HepG2 (cell line): ENCODE measurements around the gene PLSCR1. TPM values are rescaled to one million over a fixed set of nuclear protein-coding genes. Genes with fewer than 3 reads are reported as not detected.
A peak's percentile ranks its signal among the peaks of the same experiment; 100 is the strongest.

Source experiments
- ARID4A ChIP-seq: sonication (generic); formaldehyde crosslinking; IDR thresholded peaks from 2 replicates; pipeline ENCODE4 v1.5.0; 2020; ENCODE audit warnings: mild to moderate bottlenecking, missing genetic modification reagents, borderline replicate concordance
- ATAD3A ChIP-seq: sonication (generic); formaldehyde crosslinking; IDR thresholded peaks from 2 replicates; pipeline ENCODE4 v1.4.0; 2020; ENCODE audit warnings: missing genetic modification reagents
- DMAP1 ChIP-seq: IDR thresholded peaks from 2 replicates; pipeline ENCODE4 v1.6.1; 2016
- HNF4A ChIP-seq: sonication (generic); formaldehyde crosslinking; IDR thresholded peaks from 2 replicates; pipeline ENCODE4 v1.4.0; 2020; ENCODE audit warnings: missing genetic modification reagents
- HNRNPUL1 ChIP-seq: fragments of 200-400 bp; formaldehyde crosslinking; IDR thresholded peaks from 2 replicates; pipeline ENCODE4 v1.6.1; 2017; ENCODE audit warnings: low read depth, mild to moderate bottlenecking, low read length, moderate library complexity
- KAT8 ChIP-seq: IDR thresholded peaks from 2 replicates; pipeline ENCODE4 v1.6.1; 2016; ENCODE audit warnings: missing genetic modification reagents, missing compliant biosample characterization
- MEIS2 ChIP-seq: sonication (generic); formaldehyde crosslinking; IDR thresholded peaks from 2 replicates; pipeline ENCODE4 v1.9.0; 2021; ENCODE audit warnings: mild to moderate bottlenecking, missing genetic modification reagents
- PHF5A ChIP-seq: IDR thresholded peaks from one replicate; pipeline ENCODE4 v1.6.1; 2018; ENCODE audit warnings: low read depth, missing genetic modification reagents; ENCODE audit not compliant: unreplicated experiment
- SRSF4 ChIP-seq: fragments of 200-400 bp; formaldehyde crosslinking; IDR thresholded peaks from one replicate; pipeline ENCODE4 v1.6.1; 2018; ENCODE audit warnings: mild to moderate bottlenecking, low read depth, low read length, moderate library complexity; ENCODE audit not compliant: poor library complexity, severe bottlenecking
- ZNF34 ChIP-seq: sonication (generic); formaldehyde crosslinking; IDR thresholded peaks from 2 replicates; pipeline ENCODE4 v1.4.0; 2020; ENCODE audit warnings: mild to moderate bottlenecking, missing genetic modification reagents, borderline replicate concordance
- ZNF430 ChIP-seq: sonication (generic); formaldehyde crosslinking; IDR thresholded peaks from 2 replicates; pipeline ENCODE4 v1.9.0; 2021; ENCODE audit warnings: mild to moderate bottlenecking, missing genetic modification reagents
- ZNF703 ChIP-seq: sonication (generic); formaldehyde crosslinking; IDR thresholded peaks from 2 replicates; pipeline ENCODE4 v1.5.1; 2020; ENCODE audit warnings: missing genetic modification reagents, mild to moderate bottlenecking, moderate library complexity, borderline replicate concordance
- ZSCAN20 ChIP-seq: sonication (generic); formaldehyde crosslinking; IDR thresholded peaks from 2 replicates; pipeline ENCODE4 v1.4.0; 2020; ENCODE audit warnings: missing genetic modification reagents, mild to moderate bottlenecking, borderline replicate concordance
- polyA plus RNA-seq, 8 experiments: library from polyadenylated mRNA; depleted of rRNA in 3 of 8; stranded (reverse) in 7 of 8; unstranded in 1 of 8; fragments of >200 nt; fragmentation: Illumina TruSeq in 4 of 8; extraction: Trizol in 4 of 8; gene quantifications; 2 replicates each; pipeline versions ENCODE4 v1.2.1 to v1.2.3, GENCODE V29; 2011 to 2016; ENCODE audit warnings: low read depth in 4 of 8, missing spikeins in 1 of 8, mixed read lengths in 1 of 8; ENCODE audit not compliant: insufficient read depth in 1 of 8
- total RNA-seq, 5 experiments: library from RNA; depleted of rRNA; stranded (reverse); fragments of >200 nt; fragmentation: Illumina TruSeq; extraction: Trizol; gene quantifications; 2 replicates each; pipeline ENCODE4 v1.2.3, GENCODE V29; 2016; ENCODE audit warnings: low read depth in 1 of 5
- TF ChIP-seq, protein P1 (sequence below): sonication (generic); formaldehyde crosslinking; IDR thresholded peaks from 2 replicates; pipeline ENCODE4 v1.5.0; 2020; ENCODE audit warnings: mild to moderate bottlenecking, missing genetic modification reagents, borderline replicate concordance
- TF ChIP-seq, protein P2 (sequence below): sonication (generic); formaldehyde crosslinking; IDR thresholded peaks from 2 replicates; pipeline ENCODE4 v1.5.0; 2020; ENCODE audit warnings: missing genetic modification reagents

PLSCR1 gene
- total and polyA plus RNA-seq, 2 of the 13 experiments (the other 11 are each of a cell fraction or from before 2014, with no cell fraction given), result 33.8 to 34.1 TPM

GRCh38 chr3:146544002-146544928 is at the start of gene PLSCR1 (continued):
- TF ChIP-seq, protein P1, sequence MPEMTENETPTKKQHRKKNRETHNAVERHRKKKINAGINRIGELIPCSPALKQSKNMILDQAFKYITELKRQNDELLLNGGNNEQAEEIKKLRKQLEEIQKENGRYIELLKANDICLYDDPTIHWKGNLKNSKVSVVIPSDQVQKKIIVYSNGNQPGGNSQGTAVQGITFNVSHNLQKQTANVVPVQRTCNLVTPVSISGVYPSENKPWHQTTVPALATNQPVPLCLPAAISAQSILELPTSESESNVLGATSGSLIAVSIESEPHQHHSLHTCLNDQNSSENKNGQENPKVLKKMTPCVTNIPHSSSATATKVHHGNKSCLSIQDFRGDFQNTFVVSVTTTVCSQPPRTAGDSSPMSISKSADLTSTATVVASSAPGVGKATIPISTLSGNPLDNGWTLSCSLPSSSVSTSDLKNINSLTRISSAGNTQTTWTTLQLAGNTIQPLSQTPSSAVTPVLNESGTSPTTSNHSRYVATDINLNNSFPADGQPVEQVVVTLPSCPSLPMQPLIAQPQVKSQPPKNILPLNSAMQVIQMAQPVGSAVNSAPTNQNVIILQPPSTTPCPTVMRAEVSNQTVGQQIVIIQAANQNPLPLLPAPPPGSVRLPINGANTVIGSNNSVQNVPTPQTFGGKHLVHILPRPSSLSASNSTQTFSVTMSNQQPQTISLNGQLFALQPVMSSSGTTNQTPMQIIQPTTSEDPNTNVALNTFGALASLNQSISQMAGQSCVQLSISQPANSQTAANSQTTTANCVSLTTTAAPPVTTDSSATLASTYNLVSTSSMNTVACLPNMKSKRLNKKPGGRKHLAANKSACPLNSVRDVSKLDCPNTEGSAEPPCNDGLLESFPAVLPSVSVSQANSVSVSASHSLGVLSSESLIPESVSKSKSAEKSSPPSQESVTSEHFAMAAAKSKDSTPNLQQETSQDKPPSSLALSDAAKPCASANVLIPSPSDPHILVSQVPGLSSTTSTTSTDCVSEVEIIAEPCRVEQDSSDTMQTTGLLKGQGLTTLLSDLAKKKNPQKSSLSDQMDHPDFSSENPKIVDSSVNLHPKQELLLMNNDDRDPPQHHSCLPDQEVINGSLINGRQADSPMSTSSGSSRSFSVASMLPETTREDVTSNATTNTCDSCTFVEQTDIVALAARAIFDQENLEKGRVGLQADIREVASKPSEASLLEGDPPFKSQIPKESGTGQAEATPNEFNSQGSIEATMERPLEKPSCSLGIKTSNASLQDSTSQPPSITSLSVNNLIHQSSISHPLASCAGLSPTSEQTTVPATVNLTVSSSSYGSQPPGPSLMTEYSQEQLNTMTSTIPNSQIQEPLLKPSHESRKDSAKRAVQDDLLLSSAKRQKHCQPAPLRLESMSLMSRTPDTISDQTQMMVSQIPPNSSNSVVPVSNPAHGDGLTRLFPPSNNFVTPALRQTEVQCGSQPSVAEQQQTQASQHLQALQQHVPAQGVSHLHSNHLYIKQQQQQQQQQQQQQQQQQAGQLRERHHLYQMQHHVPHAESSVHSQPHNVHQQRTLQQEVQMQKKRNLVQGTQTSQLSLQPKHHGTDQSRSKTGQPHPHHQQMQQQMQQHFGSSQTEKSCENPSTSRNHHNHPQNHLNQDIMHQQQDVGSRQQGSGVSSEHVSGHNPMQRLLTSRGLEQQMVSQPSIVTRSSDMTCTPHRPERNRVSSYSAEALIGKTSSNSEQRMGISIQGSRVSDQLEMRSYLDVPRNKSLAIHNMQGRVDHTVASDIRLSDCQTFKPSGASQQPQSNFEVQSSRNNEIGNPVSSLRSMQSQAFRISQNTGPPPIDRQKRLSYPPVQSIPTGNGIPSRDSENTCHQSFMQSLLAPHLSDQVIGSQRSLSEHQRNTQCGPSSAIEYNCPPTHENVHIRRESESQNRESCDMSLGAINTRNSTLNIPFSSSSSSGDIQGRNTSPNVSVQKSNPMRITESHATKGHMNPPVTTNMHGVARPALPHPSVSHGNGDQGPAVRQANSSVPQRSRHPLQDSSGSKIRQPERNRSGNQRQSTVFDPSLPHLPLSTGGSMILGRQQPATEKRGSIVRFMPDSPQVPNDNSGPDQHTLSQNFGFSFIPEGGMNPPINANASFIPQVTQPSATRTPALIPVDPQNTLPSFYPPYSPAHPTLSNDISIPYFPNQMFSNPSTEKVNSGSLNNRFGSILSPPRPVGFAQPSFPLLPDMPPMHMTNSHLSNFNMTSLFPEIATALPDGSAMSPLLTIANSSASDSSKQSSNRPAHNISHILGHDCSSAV (CRISPR knock-in tag), result no peak
- peak; percentile 77 for TF ChIP-seq KAT8 (CRISPR knock-in tag)
- no peak; the same call in 1 of the 2 replicates for TF ChIP-seq MEIS2 (CRISPR knock-in tag)
- TF ChIP-seq ZNF430 (CRISPR knock-in tag), result no peak; the same call in 1 of the 2 replicates
- TF ChIP-seq ZNF703 (CRISPR knock-in tag), result 0 out of 2 replicates have a peak, but pooled peaks have one; percentile 50
- no peak for TF ChIP-seq PHF5A
- peak; percentile 71 for TF ChIP-seq ARID4A (CRISPR knock-in tag)
- TF ChIP-seq, protein P2, sequence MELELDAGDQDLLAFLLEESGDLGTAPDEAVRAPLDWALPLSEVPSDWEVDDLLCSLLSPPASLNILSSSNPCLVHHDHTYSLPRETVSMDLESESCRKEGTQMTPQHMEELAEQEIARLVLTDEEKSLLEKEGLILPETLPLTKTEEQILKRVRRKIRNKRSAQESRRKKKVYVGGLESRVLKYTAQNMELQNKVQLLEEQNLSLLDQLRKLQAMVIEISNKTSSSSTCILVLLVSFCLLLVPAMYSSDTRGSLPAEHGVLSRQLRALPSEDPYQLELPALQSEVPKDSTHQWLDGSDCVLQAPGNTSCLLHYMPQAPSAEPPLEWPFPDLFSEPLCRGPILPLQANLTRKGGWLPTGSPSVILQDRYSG (CRISPR knock-in tag), result no peak
- TF ChIP-seq ATAD3A (CRISPR knock-in tag), result no peak
- no peak for TF ChIP-seq HNRNPUL1
- peak; percentile 72 for TF ChIP-seq HNF4A (CRISPR knock-in tag)
- TF ChIP-seq DMAP1, result peak; percentile 42; the same call in 1 of the 2 replicates
- no peak for TF ChIP-seq ZSCAN20 (CRISPR knock-in tag)
- no peak for TF ChIP-seq SRSF4
- TF ChIP-seq ZNF34 (CRISPR knock-in tag), result no peak
